DND-41 (cell line): ENCODE measurements around the gene SDK2.

Source experiments
- ATAC-seq: fragments of 200-7000 bp; cut with Tn5 transposase; 3 replicates; pipeline ENCODE4 v1.9.1; 2021; ENCODE audit warnings: low read depth; ENCODE audit not compliant: insufficient read depth
- DNase-seq: peaks from one replicate; pipeline ENCODE4 v3.0.0-alpha.2; 2020
- H2AFZ ChIP-seq: 2 replicates; pipeline ENCODE4 v1.6.0; 2012; ENCODE audit warnings: low read depth, low read length
- H3K27ac ChIP-seq: 2 replicates; pipeline ENCODE4 v1.5.1; 2012; ENCODE audit warnings: low read length, inconsistent platforms
- H3K27me3 ChIP-seq: fragments of 200-600 bp; sonication (generic); 2 replicates; pipeline ENCODE4 v1.6.0; 2012; ENCODE audit warnings: low read length, mild to moderate bottlenecking, inconsistent platforms; ENCODE audit not compliant: insufficient read depth, poor library complexity
- H3K36me3 ChIP-seq: 2 replicates; pipeline ENCODE4 v1.5.1; 2012; ENCODE audit warnings: low read length, inconsistent platforms; ENCODE audit not compliant: insufficient read depth
- H3K4me1 ChIP-seq: 2 replicates; pipeline ENCODE4 v1.5.1; 2012; ENCODE audit warnings: mild to moderate bottlenecking, low read length; ENCODE audit not compliant: insufficient read depth
- H3K4me2 ChIP-seq: 2 replicates; pipeline ENCODE4 v1.6.0; 2012; ENCODE audit warnings: mild to moderate bottlenecking, moderate library complexity, low read length, inconsistent platforms; ENCODE audit not compliant: insufficient read depth
- H3K4me3 ChIP-seq, 2 experiments: fragments of 200-600 bp in 1 of 2; shearing (Covaris generic) in 1 of 2; 2 replicates each; pipeline ENCODE4 v1.5.1; 2012 to 2016; ENCODE audit warnings: inconsistent platforms in 2 of 2, low read length in 2 of 2, mild to moderate bottlenecking in 2 of 2, low read depth in 1 of 2, moderate library complexity in 1 of 2
- H3K79me2 ChIP-seq: 2 replicates; pipeline ENCODE4 v1.6.0; 2012; ENCODE audit warnings: low read length, inconsistent platforms; ENCODE audit not compliant: insufficient read depth
- H3K9ac ChIP-seq: 2 replicates; pipeline ENCODE4 v1.6.0; 2012; ENCODE audit warnings: low read depth, mild to moderate bottlenecking, inconsistent platforms, low read length, moderate library complexity
- H3K9me3 ChIP-seq: 2 replicates; pipeline ENCODE4 v1.5.1; 2012; ENCODE audit warnings: low read length, moderate library complexity, mild to moderate bottlenecking, inconsistent platforms; ENCODE audit not compliant: insufficient read depth, severe bottlenecking
- H4K20me1 ChIP-seq: 2 replicates; pipeline ENCODE4 v1.6.0; 2012; ENCODE audit warnings: low read length; ENCODE audit not compliant: insufficient read depth
- EZH2 ChIP-seq: IDR thresholded peaks from 3 replicates; pipeline ENCODE4 v1.6.1; 2012; ENCODE audit warnings: borderline replicate concordance, low read depth, mild to moderate bottlenecking, moderate library complexity, low read length, inconsistent platforms; ENCODE audit not compliant: severe bottlenecking
- TF ChIP-seq, protein P1 (sequence below): IDR thresholded peaks from 2 replicates; pipeline ENCODE4 v1.5.1; 2012; ENCODE audit warnings: borderline replicate concordance, low read length, moderate library complexity, mild to moderate bottlenecking; ENCODE audit not compliant: poor library complexity, severe bottlenecking; ENCODE audit errors: extremely low read depth

The SDK2 gene

DNA sequence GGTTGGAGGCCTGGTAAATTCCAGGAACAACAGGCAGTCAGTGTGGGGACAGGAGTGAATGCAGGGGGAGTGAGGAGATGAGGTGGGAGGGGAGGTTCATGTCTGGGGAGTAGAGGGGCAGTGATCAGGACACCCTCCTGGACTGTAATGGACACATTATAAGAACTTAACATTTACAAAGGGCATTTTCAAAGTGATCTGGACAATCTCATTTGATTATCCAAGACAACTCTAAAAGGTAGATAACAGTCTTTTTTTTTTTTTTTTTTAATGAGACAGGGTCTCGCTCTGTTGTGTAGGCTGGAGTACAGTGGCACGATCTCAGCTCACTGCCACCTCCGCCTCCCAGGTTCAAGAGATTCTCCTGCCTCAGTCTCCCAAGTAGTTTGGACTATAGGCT, 5.7 kb downstream of the SDK2 start:
- Histone ChIP-seq H3K9me3 (no peaks in the 10 kb centered on the region), H3K27ac (no peak overlapping the region), H4K20me1 (no peaks in the 10 kb centered on the region), H3K36me3 (no peaks in the 10 kb centered on the region), H3K4me3 (no peak overlapping the region), H3K79me2 (no peaks in the 10 kb centered on the region), H3K4me2 (no peak overlapping the region), H3K9ac (no peak overlapping the region), H3K4me1 (peaks cover 13% of the 10 kb centered on the region; the same call in 1 of the 2 replicates), H2AFZ (no peak overlapping the region), H3K27me3 (no peaks in the 10 kb centered on the region)
- ATAC-seq (no peak), DNase-seq (no peak)
- TF ChIP-seq, protein P1, sequence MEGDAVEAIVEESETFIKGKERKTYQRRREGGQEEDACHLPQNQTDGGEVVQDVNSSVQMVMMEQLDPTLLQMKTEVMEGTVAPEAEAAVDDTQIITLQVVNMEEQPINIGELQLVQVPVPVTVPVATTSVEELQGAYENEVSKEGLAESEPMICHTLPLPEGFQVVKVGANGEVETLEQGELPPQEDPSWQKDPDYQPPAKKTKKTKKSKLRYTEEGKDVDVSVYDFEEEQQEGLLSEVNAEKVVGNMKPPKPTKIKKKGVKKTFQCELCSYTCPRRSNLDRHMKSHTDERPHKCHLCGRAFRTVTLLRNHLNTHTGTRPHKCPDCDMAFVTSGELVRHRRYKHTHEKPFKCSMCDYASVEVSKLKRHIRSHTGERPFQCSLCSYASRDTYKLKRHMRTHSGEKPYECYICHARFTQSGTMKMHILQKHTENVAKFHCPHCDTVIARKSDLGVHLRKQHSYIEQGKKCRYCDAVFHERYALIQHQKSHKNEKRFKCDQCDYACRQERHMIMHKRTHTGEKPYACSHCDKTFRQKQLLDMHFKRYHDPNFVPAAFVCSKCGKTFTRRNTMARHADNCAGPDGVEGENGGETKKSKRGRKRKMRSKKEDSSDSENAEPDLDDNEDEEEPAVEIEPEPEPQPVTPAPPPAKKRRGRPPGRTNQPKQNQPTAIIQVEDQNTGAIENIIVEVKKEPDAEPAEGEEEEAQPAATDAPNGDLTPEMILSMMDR: no peak
- no peak for TF ChIP-seq EZH2

DNA sequence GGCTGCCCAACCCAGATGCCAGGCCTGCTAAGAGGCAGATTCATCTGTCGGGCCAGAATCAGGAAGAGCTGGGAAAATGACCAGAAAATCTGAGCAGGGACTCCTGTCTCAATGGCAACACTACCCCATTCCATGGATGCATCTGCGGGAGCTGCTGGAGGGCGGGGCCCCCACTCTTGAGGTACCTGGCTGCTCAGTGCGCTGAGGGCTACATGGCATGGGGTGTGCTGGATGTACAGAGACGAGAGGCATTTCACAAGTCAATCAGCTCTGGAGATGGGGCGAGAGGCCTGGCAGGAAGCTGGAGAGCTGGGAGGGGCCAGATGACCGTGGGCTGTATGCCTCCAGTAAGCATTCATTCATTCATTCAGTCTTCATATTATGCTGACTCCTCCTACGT, 6.4 kb downstream of the SDK2 start:
- Histone ChIP-seq H3K9me3 (no peaks in the 10 kb centered on the region), H3K9ac (no peak overlapping the region), H3K4me2 (no peak overlapping the region), H4K20me1 (no peaks in the 10 kb centered on the region), H3K4me3 (no peak overlapping the region), H3K79me2 (no peaks in the 10 kb centered on the region), H3K36me3 (no peaks in the 10 kb centered on the region), H3K27ac (no peak overlapping the region), H2AFZ (no peak overlapping the region), H3K27me3 (no peaks in the 10 kb centered on the region), H3K4me1 (peaks cover 13% of the 10 kb centered on the region; the same call in 1 of the 2 replicates)
- TF ChIP-seq, protein P1: no peak
- TF ChIP-seq EZH2: no peak
- DNase-seq: no peak
- ATAC-seq: no peak

DNA sequence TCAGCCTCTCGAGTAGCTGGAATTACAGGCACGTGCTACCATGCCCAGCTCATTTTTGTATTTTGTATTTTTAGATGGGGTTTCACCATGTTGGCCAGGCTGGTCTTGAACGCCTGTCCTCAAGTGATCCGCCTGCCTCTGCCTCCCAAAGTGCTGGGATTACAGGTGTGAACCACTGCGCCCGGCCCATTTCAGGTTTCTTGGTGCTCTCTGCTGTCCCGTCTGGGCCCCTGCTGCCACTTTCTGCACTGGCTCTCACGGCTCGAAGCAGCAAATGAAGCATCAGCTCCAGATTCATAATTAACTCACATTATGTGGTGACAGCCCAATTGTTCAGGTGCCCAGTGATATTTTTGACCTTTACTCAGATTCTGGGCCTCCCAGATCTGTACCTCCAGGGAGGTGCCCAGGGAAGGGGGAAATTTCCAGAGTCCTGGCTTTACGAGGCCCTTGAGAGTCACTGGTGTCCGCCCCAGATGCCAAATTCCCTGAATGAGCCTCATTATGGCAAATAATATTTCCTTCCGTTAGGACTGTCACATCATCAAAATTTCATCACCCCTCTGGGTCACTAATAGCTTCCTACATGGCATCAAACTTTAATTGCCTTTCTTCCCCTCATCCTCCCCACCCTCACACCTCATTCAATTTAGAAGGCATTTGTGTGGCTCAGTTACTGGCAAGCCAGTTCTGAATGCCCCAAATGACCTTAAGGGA, 9.0 kb downstream of the SDK2 start:
- H3K4me1 ChIP-seq: peaks cover 2% of the 10 kb centered on the region; the same call in 1 of the 2 replicates
- H3K4me3 ChIP-seq: no peak overlapping the region
- no peak overlapping the region for H3K27ac ChIP-seq
- no peak for TF ChIP-seq EZH2
- TF ChIP-seq, protein P1: no peak
- DNase-seq: no peak
- H4K20me1 ChIP-seq: no peaks in the 10 kb centered on the region; the same call in 1 of the 2 replicates
- H2AFZ ChIP-seq: no peak overlapping the region
- no peaks in the 10 kb centered on the region for H3K9me3 ChIP-seq
- H3K4me2 ChIP-seq: no peak overlapping the region
- H3K27me3 ChIP-seq: no peaks in the 10 kb centered on the region
- H3K79me2 ChIP-seq: no peaks in the 10 kb centered on the region
- no peak for ATAC-seq
- H3K9ac ChIP-seq: no peak overlapping the region
- no peaks in the 10 kb centered on the region for H3K36me3 ChIP-seq
